K562 (cell line): ENCODE data around the gene COPS4. TPM values are rescaled to one million over a fixed set of nuclear protein-coding genes. Genes with fewer than 3 reads are reported as not detected.
A peak's percentile ranks its signal among the peaks of the same experiment; 100 is the strongest.

ENCODE experiments used
- ASH1L ChIP-seq: fragments of 450-650 bp; IDR thresholded peaks from 2 replicates; pipeline ENCODE4 v1.6.1; 2018; ENCODE audit warnings: borderline replicate concordance, mild to moderate bottlenecking, low read depth; ENCODE audit not compliant: partially characterized antibody
- CBFA2T3 ChIP-seq: fragments of 450-650 bp; IDR thresholded peaks from 2 replicates; pipeline ENCODE4 v1.6.1; 2017
- CHD1 ChIP-seq: fragments of 200-600 bp; sonication (generic); IDR thresholded peaks from one replicate; pipeline ENCODE4 v1.6.1; 2012; ENCODE audit warnings: mild to moderate bottlenecking, moderate library complexity, low read length, inconsistent platforms
- CTBP1 ChIP-seq: fragments of 450-650 bp; IDR thresholded peaks from 2 replicates; pipeline ENCODE4 v1.6.1; 2016; ENCODE audit warnings: borderline replicate concordance
- GATAD2A ChIP-seq: fragments of 450-650 bp; IDR thresholded peaks from 2 replicates; pipeline ENCODE4 v1.6.1; 2017
- HIVEP1 ChIP-seq: fragments of 250-450 bp; sonication (Bioruptor Pico); IDR thresholded peaks from 2 replicates; pipeline ENCODE4 v1.4.0; 2020; ENCODE audit warnings: mild to moderate bottlenecking
- HNRNPL ChIP-seq: fragments of 200-400 bp; formaldehyde crosslinking; IDR thresholded peaks from 2 replicates; pipeline ENCODE4 v1.6.1; 2017; ENCODE audit warnings: low read depth, mild to moderate bottlenecking, low read length
- KLF16 ChIP-seq: IDR thresholded peaks from 2 replicates; pipeline ENCODE4 v1.6.1; 2016; ENCODE audit warnings: antibody characterized with exemption
- LARP7 ChIP-seq: fragments of 450-650 bp; IDR thresholded peaks from 2 replicates; pipeline ENCODE4 v1.6.1; 2016
- RUNX1 ChIP-seq: sonication (generic); IDR thresholded peaks from 2 replicates; pipeline ENCODE4 v1.6.1; 2016; ENCODE audit warnings: antibody characterized with exemption, low read depth
- SAFB ChIP-seq: fragments of 200-400 bp; formaldehyde crosslinking; IDR thresholded peaks from 2 replicates; pipeline ENCODE4 v1.6.1; 2017; ENCODE audit warnings: low read depth, low read length, borderline replicate concordance
- SETDB1 ChIP-seq: IDR thresholded peaks from one replicate; pipeline ENCODE4 v1.6.1; 2012; ENCODE audit warnings: low read length, control low read depth, inconsistent platforms
- SMARCA4 ChIP-seq: fragments of 450-650 bp; IDR thresholded peaks from 2 replicates; pipeline ENCODE4 v1.6.1; 2016
- SRSF7 ChIP-seq: fragments of 200-400 bp; formaldehyde crosslinking; optimal IDR thresholded peaks from 2 replicates; pipeline ENCODE3; 2017; ENCODE audit warnings: mild to moderate bottlenecking, low read depth, low read length
- ZNF586 ChIP-seq: fragments of 450-650 bp; formaldehyde crosslinking; conservative IDR thresholded peaks from 2 replicates; pipeline ENCODE4 v1.4.0; 2020; ENCODE audit warnings: mild to moderate bottlenecking, moderate library complexity
- polyA plus RNA-seq, 8 experiments: library from polyadenylated mRNA; depleted of rRNA in 4 of 8; stranded (reverse) in 5 of 8; unstranded in 3 of 8; fragments of >200 nt; fragmentation: Nextera tagmentation in 2 of 8; fragmentation: Illumina TruSeq in 1 of 8; extraction: Ambion mirVana in 2 of 8; extraction: Trizol in 1 of 8; gene quantifications; 2 replicates each; pipeline versions ENCODE4 v1.2.1 to v1.2.3, GENCODE V29; 2011 to 2014; ENCODE audit warnings: inconsistent platforms in 1 of 8, missing spikeins in 1 of 8
- total RNA-seq, 7 experiments: library from RNA; depleted of rRNA in 6 of 7; stranded (reverse); fragments of >200 nt in 6 of 7; fragmentation: Illumina TruSeq in 2 of 7; extraction: Trizol in 2 of 7; gene quantifications; 2 replicates each; pipeline versions ENCODE4 v1.2.1 to v1.2.3, GENCODE V29; 2011 to 2021; ENCODE audit warnings: low replicate concordance in 1 of 7
- TF ChIP-seq, protein P1 (sequence below), 2 experiments: fragments of 450-650 bp; IDR thresholded peaks; 2 replicates each; pipeline ENCODE4 v1.6.1; 2016; ENCODE audit warnings: mild to moderate bottlenecking in 2 of 2, borderline replicate concordance in 1 of 2, low read depth in 1 of 2, moderate library complexity in 1 of 2
- TF ChIP-seq, protein P2 (sequence below): sonication (generic); formaldehyde crosslinking; IDR thresholded peaks from 2 replicates; pipeline ENCODE4 v1.8.0; 2022; ENCODE audit warnings: mild to moderate bottlenecking, missing genetic modification reagents
- TF ChIP-seq, protein P3 (sequence below): fragments of 250-450 bp; sonication (Bioruptor Pico); IDR thresholded peaks from 2 replicates; pipeline ENCODE4 v1.8.0; 2022; ENCODE audit warnings: inconsistent platforms, mild to moderate bottlenecking, moderate library complexity, borderline replicate concordance

Gene COPS4
- total and polyA plus RNA-seq, 9 of the 15 experiments (the other 6 are each of a cell fraction or from before 2014, with no cell fraction given): 44.7 to 180 (median 70.9) TPM

DNA sequence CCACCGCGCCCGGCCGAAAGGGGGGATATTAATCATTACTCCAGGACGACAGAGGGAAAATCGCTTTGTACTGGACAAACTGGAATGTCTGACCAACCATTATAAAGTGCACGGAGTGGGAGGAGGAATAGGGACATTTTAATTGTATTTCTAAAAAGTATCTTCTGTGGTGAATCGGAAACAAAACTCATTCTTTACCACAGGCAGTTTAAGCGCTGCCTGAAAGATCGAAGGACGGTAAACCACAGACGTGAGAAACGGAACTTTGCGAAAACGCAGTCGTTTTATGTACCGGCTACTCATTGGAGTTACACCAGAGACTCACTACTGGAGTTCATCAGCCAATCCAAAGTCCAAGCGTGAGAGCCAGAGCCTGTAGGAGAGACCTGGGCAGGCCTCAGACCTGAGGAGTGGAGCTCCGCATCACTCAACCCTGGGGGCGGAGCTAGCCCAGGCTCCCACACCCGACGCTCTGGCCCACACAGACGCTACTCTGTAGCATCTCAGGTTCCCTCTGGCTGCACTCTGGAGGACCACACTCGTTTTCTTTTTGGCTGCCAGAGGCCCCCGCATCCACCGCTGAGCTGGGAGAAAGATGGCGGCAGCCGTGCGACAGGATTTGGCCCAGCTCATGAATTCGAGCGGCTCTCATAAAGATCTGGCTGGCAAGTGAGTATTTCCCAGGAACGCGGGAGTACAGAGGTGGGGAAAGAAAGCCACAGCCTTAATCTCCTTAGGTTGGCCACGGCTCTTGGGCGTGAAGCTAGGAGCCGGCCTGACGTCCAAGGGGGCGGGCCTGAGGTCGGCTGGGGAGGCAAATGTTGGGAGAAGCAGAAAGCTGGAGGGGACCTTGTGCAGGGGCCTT, at the start of gene COPS4 (continued):
- TF ChIP-seq SAFB: no peak
- no peak; the same call in 1 of the 2 replicates for TF ChIP-seq CBFA2T3
- no peak for TF ChIP-seq KLF16
- TF ChIP-seq, protein P1, sequence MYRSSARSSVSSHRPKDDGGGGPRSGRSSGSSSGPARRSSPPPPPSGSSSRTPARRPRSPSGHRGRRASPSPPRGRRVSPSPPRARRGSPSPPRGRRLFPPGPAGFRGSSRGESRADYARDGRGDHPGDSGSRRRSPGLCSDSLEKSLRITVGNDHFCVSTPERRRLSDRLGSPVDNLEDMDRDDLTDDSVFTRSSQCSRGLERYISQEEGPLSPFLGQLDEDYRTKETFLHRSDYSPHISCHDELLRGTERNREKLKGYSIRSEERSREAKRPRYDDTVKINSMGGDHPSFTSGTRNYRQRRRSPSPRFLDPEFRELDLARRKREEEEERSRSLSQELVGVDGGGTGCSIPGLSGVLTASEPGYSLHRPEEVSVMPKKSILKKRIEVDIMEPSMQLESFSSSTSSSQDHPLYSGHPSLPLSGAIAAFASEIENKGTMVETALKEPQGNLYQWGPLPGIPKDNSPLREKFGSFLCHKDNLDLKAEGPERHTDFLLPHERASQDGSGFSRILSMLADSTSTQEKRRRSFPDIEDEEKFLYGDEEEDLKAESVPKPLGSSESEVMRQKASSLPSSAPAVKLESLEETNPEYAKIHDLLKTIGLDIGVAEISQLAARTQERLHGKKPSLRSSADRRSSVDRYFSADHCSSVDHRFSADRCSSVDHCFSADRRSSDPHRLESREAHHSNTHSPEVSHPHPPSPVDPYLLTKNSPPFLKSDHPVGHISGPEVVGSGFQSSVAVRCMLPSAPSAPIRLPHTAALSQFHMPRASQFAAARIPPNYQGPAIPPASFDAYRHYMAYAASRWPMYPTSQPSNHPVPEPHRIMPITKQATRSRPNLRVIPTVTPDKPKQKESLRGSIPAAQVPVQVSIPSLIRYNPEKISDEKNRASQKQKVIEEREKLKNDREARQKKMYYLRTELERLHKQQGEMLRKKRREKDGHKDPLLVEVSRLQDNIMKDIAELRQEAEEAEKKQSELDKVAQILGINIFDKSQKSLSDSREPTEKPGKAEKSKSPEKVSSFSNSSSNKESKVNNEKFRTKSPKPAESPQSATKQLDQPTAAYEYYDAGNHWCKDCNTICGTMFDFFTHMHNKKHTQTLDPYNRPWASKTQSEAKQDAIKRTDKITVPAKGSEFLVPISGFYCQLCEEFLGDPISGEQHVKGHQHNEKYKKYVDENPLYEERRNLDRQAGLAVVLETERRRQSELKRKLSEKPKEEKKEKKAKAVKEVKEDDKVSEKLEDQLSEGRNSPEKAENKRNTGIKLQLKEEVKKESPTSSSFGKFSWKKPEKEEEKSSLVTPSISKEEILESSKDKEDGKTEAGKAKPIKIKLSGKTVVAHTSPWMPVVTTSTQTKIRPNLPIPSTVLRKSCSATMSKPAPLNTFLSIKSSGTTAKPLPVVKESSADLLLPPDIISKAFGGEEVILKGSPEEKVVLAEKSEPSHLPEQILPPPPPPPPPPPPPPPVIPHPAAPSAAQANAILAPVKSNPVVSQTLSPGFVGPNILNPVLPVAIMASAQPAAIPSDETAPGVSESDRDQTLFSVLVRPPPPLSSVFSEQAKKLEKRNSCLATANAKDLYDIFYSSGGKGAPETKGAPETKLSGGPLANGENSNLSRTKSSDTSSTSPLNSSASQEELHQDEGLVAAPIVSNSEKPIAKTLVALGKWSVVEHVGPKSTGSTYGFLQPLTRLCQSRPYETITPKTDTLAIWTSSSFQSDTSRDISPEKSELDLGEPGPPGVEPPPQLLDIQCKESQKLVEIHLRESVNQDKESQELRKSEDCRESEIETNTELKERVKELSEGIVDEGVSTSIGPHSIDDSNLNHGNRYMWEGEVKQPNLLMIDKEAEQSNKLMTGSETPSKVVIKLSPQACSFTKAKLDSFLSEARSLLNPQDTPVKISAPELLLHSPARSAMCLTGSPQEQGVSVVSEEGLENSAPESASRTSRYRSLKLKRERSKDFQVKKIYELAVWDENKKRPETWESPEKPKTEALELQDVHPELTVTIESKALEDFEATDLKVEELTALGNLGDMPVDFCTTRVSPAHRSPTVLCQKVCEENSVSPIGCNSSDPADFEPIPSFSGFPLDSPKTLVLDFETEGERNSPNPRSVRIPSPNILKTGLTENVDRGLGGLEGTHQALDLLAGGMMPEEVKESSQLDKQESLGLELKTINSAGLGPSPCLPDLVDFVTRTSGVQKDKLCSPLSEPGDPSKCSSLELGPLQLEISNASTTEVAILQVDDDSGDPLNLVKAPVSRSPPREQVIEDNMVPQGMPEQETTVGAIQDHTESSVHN (IDR thresholded peaks at IDR 0.05; ENCODE audit: borderline replicate concordance in 1 of 2, low read depth in 1 of 2): no peak
- no peak for TF ChIP-seq ZNF586 (CRISPR knock-in tag)
- peak; percentile 83 for TF ChIP-seq CTBP1
- no peak for TF ChIP-seq LARP7
- TF ChIP-seq, protein P2, sequence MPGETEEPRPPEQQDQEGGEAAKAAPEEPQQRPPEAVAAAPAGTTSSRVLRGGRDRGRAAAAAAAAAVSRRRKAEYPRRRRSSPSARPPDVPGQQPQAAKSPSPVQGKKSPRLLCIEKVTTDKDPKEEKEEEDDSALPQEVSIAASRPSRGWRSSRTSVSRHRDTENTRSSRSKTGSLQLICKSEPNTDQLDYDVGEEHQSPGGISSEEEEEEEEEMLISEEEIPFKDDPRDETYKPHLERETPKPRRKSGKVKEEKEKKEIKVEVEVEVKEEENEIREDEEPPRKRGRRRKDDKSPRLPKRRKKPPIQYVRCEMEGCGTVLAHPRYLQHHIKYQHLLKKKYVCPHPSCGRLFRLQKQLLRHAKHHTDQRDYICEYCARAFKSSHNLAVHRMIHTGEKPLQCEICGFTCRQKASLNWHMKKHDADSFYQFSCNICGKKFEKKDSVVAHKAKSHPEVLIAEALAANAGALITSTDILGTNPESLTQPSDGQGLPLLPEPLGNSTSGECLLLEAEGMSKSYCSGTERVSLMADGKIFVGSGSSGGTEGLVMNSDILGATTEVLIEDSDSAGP: no peak
- TF ChIP-seq SRSF7: no peak
- no peak for TF ChIP-seq CHD1
- TF ChIP-seq GATAD2A: peak; percentile 11; the same call in 1 of the 2 replicates
- TF ChIP-seq ASH1L: peak; percentile 64
- no peak; the same call in 1 of the 2 replicates for TF ChIP-seq SMARCA4
- TF ChIP-seq SETDB1: no peak
- TF ChIP-seq HNRNPL: no peak
- no peak for TF ChIP-seq HIVEP1 (CRISPR knock-in tag)
- TF ChIP-seq, protein P3, sequence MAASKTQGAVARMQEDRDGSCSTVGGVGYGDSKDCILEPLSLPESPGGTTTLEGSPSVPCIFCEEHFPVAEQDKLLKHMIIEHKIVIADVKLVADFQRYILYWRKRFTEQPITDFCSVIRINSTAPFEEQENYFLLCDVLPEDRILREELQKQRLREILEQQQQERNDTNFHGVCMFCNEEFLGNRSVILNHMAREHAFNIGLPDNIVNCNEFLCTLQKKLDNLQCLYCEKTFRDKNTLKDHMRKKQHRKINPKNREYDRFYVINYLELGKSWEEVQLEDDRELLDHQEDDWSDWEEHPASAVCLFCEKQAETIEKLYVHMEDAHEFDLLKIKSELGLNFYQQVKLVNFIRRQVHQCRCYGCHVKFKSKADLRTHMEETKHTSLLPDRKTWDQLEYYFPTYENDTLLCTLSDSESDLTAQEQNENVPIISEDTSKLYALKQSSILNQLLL (CRISPR knock-in tag): no peak
- no peak for TF ChIP-seq RUNX1
